NCI-H146 (cell line): Measurements from ENCODE around the gene CD164L2.
"Not testable (repeated sequence)": the region's sequence is repeated elsewhere in the genome, so short reads cannot be mapped to it uniquely, and the experiment has no call there.

Source experiments
- DNase-seq: peaks from one replicate; lab custom pipeline; 2025; lab: John Stamatoyannopoulos, UW

Gene CD164L2

GRCh38 chr1:27384797-27385196 is 1.7 kb upstream of the CD164L2 start:
- DNase-seq: not testable (repeated sequence)

- DNase-seq: no peak
These were observed 528 bp upstream of the CD164L2 start for GRCh38 chr1:27383661-27384060.

- no peak for DNase-seq
These were observed 967 bp downstream of the CD164L2 start for GRCh38 chr1:27381969-27382762.

- no peak for DNase-seq
These were observed 2.1 kb downstream of the CD164L2 start for GRCh38 chr1:27380766-27381733.

- DNase-seq: no peak
These were observed 2.9 kb downstream of the CD164L2 start for GRCh38 chr1:27380224-27380623.

GRCh38 chr1:27379564-27380122 is 3.5 kb downstream of the CD164L2 start:
- no peak for DNase-seq

- peak; percentile 1 for DNase-seq
These were observed 5.2 kb downstream of the CD164L2 start for GRCh38 chr1:27377760-27378495.

- DNase-seq: no peak
These were observed 8.6 kb downstream of the CD164L2 start, which contains the start of gene FCN3 for GRCh38 chr1:27374362-27375086. Gene FCN3, minus strand, starts transcription at chr1:27374824. Its CDS starts 6 bp downstream, at chr1:27374818.

GRCh38 chr1:27372808-27373690 is 10.1 kb downstream of the CD164L2 start:
- DNase-seq: no peak

GRCh38 chr1:27372022-27372807 is 10.9 kb downstream of the CD164L2 start:
- no peak for DNase-seq

GRCh38 chr1:27368869-27369582 is 14.1 kb downstream of the CD164L2 start:
- DNase-seq: no peak

GRCh38 chr1:27367160-27367650 is 15.9 kb downstream of the CD164L2 start:
- DNase-seq: no peak

GRCh38 chr1:27366411-27367159 is 16.5 kb downstream of the CD164L2 start, which contains the start of gene MAP3K6:
Gene MAP3K6, minus strand, starts transcription at chr1:27366961. Its CDS starts 364 bp downstream, at chr1:27366597.
- peak; percentile 65 for DNase-seq

GRCh38 chr1:27366113-27366410 is 17.1 kb downstream of the CD164L2 start:
- DNase-seq: peak; percentile 66

- DNase-seq: peak; percentile 79
These were observed 17.6 kb downstream of the CD164L2 start for GRCh38 chr1:27365372-27366112.

- no peak for DNase-seq
These were observed 18.3 kb downstream of the CD164L2 start for GRCh38 chr1:27364696-27365371.
